SU-DHL-6 (cell line): ENCODE data around the gene CHSY3.

Experiments used
- CTCF ChIP-seq: fragments of 200-600 bp; sonication (generic); IDR thresholded peaks from one replicate; pipeline ENCODE4 v1.5.1; 2017; ENCODE audit warnings: antibody characterized with exemption, mild to moderate bottlenecking, low read length, moderate library complexity; ENCODE audit not compliant: insufficient read depth, poor library complexity, severe bottlenecking
- EZH2phosphoT487 ChIP-seq: fragments of 200-600 bp; sonication (generic), shearing (Covaris generic); conservative IDR thresholded peaks from 2 replicates; pipeline ENCODE4 v1.6.1; 2018; ENCODE audit warnings: mild to moderate bottlenecking, antibody characterized with exemption, low read length, moderate library complexity, mixed read lengths

DNA sequence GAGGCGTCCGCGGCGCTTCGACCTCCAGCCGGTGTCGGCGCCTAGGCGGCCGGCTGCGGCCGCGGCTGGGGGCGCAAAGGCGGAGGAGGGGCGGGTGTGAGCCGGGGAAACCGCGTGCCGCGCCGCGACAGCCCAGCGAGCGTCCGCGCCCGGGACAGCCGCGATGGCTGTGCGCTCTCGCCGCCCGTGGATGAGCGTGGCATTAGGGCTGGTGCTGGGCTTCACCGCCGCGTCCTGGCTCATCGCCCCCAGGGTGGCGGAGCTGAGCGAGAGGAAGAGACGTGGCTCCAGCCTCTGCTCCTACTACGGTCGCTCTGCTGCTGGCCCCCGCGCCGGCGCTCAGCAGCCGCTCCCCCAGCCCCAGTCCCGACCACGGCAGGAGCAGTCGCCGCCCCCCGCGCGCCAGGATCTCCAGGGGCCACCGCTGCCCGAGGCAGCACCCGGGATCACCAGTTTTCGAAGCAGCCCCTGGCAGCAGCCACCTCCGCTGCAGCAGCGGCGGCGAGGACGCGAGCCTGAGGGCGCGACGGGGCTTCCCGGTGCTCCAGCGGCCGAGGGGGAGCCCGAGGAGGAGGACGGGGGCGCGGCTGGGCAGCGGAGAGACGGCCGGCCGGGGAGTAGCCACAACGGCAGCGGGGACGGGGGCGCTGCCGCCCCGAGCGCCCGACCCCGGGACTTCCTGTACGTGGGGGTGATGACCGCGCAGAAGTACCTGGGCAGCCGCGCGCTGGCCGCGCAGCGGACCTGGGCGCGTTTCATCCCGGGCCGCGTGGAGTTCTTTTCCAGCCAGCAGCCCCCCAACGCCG lies 605 bp downstream of the CHSY3 start:
- TF ChIP-seq CTCF (no peak), EZH2phosphoT487 (no peak)
